ENCODE measurements around the gene MYH6. TPM values are rescaled to one million over a fixed set of nuclear protein-coding genes. Genes with fewer than 3 reads are reported as not detected.

The MYH6 gene
- total RNA-seq, 1 experiment from 2014 or later, result 0.09 TPM

DNA sequence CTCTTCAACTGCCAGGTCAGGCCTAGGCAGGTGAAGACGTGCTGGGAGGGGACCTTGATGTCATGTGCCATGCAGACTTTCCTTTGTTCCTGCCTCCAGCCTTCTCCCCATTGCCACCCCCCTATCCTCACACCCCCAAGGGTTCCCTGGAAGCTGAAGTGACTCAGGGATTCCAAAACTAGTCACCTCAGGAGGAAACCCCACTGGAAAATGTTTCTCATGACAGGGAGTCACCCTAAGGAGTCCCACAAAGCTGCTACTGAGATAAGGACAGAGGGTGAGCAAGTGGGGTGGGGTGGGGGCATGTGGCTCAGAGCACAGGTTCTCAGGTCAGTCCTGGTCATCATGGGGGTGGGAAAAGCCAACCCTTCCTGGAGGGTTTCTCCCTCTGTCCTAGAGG, 37.9 kb downstream of the MYH6 start:
- no peak overlapping the region for H3K4me3 Mint-ChIP-seq
- DNase-seq (ENCODE audit: low spot score) (no peak), ATAC-seq (no peak)
- H3K9me3 Mint-ChIP-seq, result no peaks in the 10 kb centered on the region
- no peak overlapping the region for H3K27ac Mint-ChIP-seq
- POLR2A ChIA-PET, result no interaction called here
- H3K4me1 Mint-ChIP-seq, result peaks cover 8% of the 10 kb centered on the region
- no peaks in the 10 kb centered on the region for H3K36me3 Mint-ChIP-seq
- TF ChIP-seq RELA (CRISPR knock-in tag; IDR thresholded peaks at IDR 0.05; ENCODE audit: borderline replicate concordance), result no peak
- TF ChIP-seq TEAD4 (CRISPR knock-in tag; IDR thresholded peaks at IDR 0.05), result no peak
- TF ChIP-seq MAX (CRISPR knock-in tag; IDR thresholded peaks at IDR 0.05), result no peak
- TF ChIP-seq NR2C2 (CRISPR knock-in tag; IDR thresholded peaks at IDR 0.05), result no peak
- no peak for TF ChIP-seq ATF2 (CRISPR knock-in tag; IDR thresholded peaks at IDR 0.05; ENCODE audit: borderline replicate concordance, low read depth)
- TF ChIP-seq, protein P1, sequence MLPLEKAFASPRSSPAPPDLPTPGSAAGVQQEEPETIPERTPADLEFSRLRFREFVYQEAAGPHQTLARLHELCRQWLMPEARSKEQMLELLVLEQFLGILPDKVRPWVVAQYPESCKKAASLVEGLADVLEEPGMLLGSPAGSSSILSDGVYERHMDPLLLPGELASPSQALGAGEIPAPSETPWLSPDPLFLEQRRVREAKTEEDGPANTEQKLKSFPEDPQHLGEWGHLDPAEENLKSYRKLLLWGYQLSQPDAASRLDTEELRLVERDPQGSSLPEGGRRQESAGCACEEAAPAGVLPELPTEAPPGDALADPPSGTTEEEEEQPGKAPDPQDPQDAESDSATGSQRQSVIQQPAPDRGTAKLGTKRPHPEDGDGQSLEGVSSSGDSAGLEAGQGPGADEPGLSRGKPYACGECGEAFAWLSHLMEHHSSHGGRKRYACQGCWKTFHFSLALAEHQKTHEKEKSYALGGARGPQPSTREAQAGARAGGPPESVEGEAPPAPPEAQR (CRISPR knock-in tag; IDR thresholded peaks at IDR 0.05), result no peak
- TF ChIP-seq CBFB (CRISPR knock-in tag; IDR thresholded peaks at IDR 0.05; ENCODE audit: low read depth), result no peak
- no peak for TF ChIP-seq JUN (CRISPR knock-in tag; IDR thresholded peaks at IDR 0.05)
- TF ChIP-seq ZNF671 (CRISPR knock-in tag; IDR thresholded peaks at IDR 0.05), result no peak
- CTCF ChIA-PET, result interaction anchor here (0.6 to 7.7 kb wide), 3 partner anchors 10 to 301 kb away, joined by 4 to 82 read pairs (median 8); no protein-coding TSS in a partner anchor
- peaks cover 58% of the 10 kb centered on the region for H3K27me3 Mint-ChIP-seq (ENCODE audit: low read depth)

GRCh38 chr14:23366426-23366921, 41.6 kb downstream of the MYH6 start:
- DNase-seq (ENCODE audit: low spot score) (peak; percentile 93), ATAC-seq (peak; percentile 63)
- peak overlapping the region; percentile 75 for H3K27ac Mint-ChIP-seq

More at GRCh38 chr14:23366426-23366921, 41.6 kb downstream of the MYH6 start:
- Mint-ChIP-seq H3K27me3 (ENCODE audit: low read depth) (peaks cover 51% of the 10 kb centered on the region), H3K4me1 (peaks cover 27% of the 10 kb centered on the region), H3K9me3 (no peaks in the 10 kb centered on the region), H3K36me3 (0 out of 2 replicates have a peak, but pooled peaks cover 2% of the 10 kb centered on the region), H3K4me3 (peak overlapping the region; percentile 71)
- TF ChIP-seq NR2C2 (CRISPR knock-in tag; IDR thresholded peaks at IDR 0.05), result no peak
- no peak for TF ChIP-seq USF2 (CRISPR knock-in tag; IDR thresholded peaks at IDR 0.05)
- peak; percentile 51; the same call in 1 of the 2 replicates for TF ChIP-seq E2F5 (CRISPR knock-in tag; IDR thresholded peaks at IDR 0.05)
- no peak for TF ChIP-seq ZNF138 (CRISPR knock-in tag; conservative IDR thresholded peaks at IDR 0.05)
- no peak for TF ChIP-seq ATF2 (CRISPR knock-in tag; IDR thresholded peaks at IDR 0.05; ENCODE audit: borderline replicate concordance, low read depth)
- TF ChIP-seq NFE2L1 (CRISPR knock-in tag; IDR thresholded peaks at IDR 0.05), result no peak
- TF ChIP-seq FOXP1 (CRISPR knock-in tag; IDR thresholded peaks at IDR 0.05; ENCODE audit: borderline replicate concordance), result 0 out of 2 replicates have a peak, but pooled peaks have one; percentile 31
- ChIA-PET CTCF (interaction anchor here (0.7 to 9.1 kb wide), 15 partner anchors 10 to 298 kb away, joined by 3 to 82 read pairs (median 6); partner anchors contain the start of genes CMTM5, PABPN1 and SLC22A17), POLR2A (interaction anchor here (1.0 to 2.2 kb wide), 8 partner anchors 8 to 183 kb away, joined by 3 to 12 read pairs (median 6); partner anchors contain the start of genes PABPN1, SLC22A17 and SLC7A8)
